Glutamatergic neuron (in vitro differentiated cells): ENCODE data around the gene VPS13C. TPM values are rescaled to one million over a fixed set of nuclear protein-coding genes. Genes with fewer than 3 reads are reported as not detected.

Source experiments
- DNase-seq: peaks from one replicate; pipeline ENCODE4 v3.0.0; 2022
- H3K27ac Mint-ChIP-seq: one replicate; pipeline ENCODE4 v1.8.0; 2020; ENCODE audit warnings: mild to moderate bottlenecking, mixed read lengths, inconsistent platforms; ENCODE audit not compliant: unreplicated experiment
- H3K27me3 Mint-ChIP-seq: one replicate; pipeline ENCODE4 v1.8.0; 2020; ENCODE audit warnings: mild to moderate bottlenecking, moderate library complexity, mixed read lengths, inconsistent platforms; ENCODE audit not compliant: unreplicated experiment
- H3K36me3 Mint-ChIP-seq: one replicate; pipeline ENCODE4 v1.8.0; 2020; ENCODE audit warnings: mild to moderate bottlenecking, mixed read lengths, inconsistent platforms; ENCODE audit not compliant: unreplicated experiment
- H3K4me1 Mint-ChIP-seq: one replicate; pipeline ENCODE4 v1.8.0; 2020; ENCODE audit warnings: mild to moderate bottlenecking, low read depth, mixed read lengths, inconsistent platforms; ENCODE audit not compliant: unreplicated experiment
- H3K4me3 Mint-ChIP-seq: one replicate; pipeline ENCODE4 v1.8.0; 2020; ENCODE audit warnings: mild to moderate bottlenecking, mixed read lengths, inconsistent platforms; ENCODE audit not compliant: unreplicated experiment
- H3K9me3 Mint-ChIP-seq: one replicate; pipeline ENCODE4 v1.8.0; 2020; ENCODE audit warnings: mild to moderate bottlenecking, moderate library complexity, mixed read lengths, inconsistent platforms; ENCODE audit not compliant: unreplicated experiment
- total RNA-seq: library from RNA; stranded (reverse); fragmentation: NEBNext Ultra II Directional; extraction: Animal tissue kit (Norgen Biotek cat#: 25700); gene quantifications from one replicate; pipeline ENCODE4 v1.2.1, GENCODE V29; 2021; ENCODE audit not compliant: unreplicated experiment
- TF ChIP-seq, protein P1 (sequence below): fragments of 200-600 bp; sonication (generic); IDR thresholded peaks from one replicate; pipeline ENCODE4 v1.5.0; 2021; ENCODE audit not compliant: partially characterized antibody, unreplicated experiment

VPS13C gene
- total RNA-seq, 1 donor from 2014 or later, result 93.8 TPM

DNA sequence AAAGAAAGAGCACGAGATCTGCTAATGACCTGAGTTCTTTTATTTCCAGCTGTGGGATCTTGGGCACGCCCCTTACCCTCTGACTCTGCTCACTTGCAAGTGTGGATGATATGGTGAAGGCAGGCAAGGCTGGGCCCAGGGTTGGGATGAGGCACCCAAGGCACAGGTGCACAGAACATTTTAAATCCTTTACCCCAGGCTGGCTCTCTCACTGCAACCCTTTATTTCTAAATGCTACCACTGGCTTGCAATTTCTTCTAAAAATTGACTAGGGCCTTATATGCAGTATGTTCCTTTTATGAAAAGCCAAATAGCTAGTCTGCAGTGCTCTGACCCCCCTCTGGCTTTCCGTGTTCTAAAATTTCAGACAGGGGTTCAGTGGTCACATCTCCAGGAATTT lies 237.7 kb downstream of the VPS13C start:
- Mint-ChIP-seq H3K9me3 (peaks cover 2% of the 10 kb centered on the region), H3K4me1 (no peaks in the 10 kb centered on the region), H3K27me3 (no peaks in the 10 kb centered on the region), H3K4me3 (no peak overlapping the region), H3K36me3 (peaks cover 4% of the 10 kb centered on the region), H3K27ac (no peak overlapping the region)
- TF ChIP-seq, protein P1, sequence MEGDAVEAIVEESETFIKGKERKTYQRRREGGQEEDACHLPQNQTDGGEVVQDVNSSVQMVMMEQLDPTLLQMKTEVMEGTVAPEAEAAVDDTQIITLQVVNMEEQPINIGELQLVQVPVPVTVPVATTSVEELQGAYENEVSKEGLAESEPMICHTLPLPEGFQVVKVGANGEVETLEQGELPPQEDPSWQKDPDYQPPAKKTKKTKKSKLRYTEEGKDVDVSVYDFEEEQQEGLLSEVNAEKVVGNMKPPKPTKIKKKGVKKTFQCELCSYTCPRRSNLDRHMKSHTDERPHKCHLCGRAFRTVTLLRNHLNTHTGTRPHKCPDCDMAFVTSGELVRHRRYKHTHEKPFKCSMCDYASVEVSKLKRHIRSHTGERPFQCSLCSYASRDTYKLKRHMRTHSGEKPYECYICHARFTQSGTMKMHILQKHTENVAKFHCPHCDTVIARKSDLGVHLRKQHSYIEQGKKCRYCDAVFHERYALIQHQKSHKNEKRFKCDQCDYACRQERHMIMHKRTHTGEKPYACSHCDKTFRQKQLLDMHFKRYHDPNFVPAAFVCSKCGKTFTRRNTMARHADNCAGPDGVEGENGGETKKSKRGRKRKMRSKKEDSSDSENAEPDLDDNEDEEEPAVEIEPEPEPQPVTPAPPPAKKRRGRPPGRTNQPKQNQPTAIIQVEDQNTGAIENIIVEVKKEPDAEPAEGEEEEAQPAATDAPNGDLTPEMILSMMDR, result no peak
- no peak for DNase-seq

DNA sequence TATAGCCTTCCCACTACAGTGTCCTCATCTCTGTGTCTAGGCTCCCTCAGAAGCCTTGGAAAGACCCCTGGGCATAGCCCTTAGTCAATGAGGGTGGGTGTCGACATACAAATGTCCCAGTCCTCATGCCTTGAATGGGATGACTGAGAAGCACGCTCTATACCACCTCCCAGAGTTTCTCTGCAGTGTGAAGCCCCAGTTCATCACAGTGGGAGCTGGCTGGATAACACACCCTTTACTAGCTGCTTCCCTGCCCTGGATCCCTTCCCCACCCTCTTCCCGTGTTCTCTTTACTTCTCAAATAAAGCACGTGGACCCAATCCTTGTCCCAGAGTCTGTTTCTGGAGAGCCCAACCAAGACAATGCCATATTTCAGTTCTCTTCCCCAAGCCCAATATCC lies 239.3 kb downstream of the VPS13C start:
- H3K36me3 Mint-ChIP-seq, result peaks cover 4% of the 10 kb centered on the region

GRCh38 chr15:61820212-61820611 lies 240.0 kb downstream of the VPS13C start:
- TF ChIP-seq, protein P1, result no peak
- Mint-ChIP-seq H3K36me3 (peaks cover 4% of the 10 kb centered on the region), H3K9me3 (peaks cover 2% of the 10 kb centered on the region), H3K27me3 (no peaks in the 10 kb centered on the region), H3K4me1 (no peaks in the 10 kb centered on the region), H3K4me3 (no peak overlapping the region), H3K27ac (no peak overlapping the region)
- DNase-seq, result no peak

More for the DNA sequence above, 239.3 kb downstream of the VPS13C start:
- Mint-ChIP-seq H3K27me3 (no peaks in the 10 kb centered on the region), H3K9me3 (peaks cover 2% of the 10 kb centered on the region), H3K4me1 (no peaks in the 10 kb centered on the region), H3K4me3 (no peak overlapping the region), H3K27ac (no peak overlapping the region)
- TF ChIP-seq, protein P1, result no peak
- no peak for DNase-seq

DNA sequence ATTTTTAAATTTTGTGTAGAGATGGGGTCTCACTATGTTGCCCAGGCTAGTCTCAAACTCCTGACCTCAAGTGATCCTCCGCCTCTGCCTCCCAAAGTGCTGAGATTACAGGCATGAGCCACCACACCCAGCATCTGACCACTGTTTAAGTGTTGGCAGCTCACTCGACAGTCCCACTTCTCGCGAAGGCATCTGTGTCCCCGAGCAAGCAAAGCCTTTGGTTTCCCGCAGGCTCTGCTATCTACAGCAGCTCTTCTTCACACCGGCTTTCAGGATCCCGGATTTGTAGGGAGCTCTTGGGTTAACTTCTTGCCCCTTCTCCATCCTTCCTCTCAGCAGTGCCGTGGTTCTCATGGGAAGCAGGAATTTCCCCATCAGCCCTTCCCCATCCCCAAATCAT lies 240.9 kb downstream of the VPS13C start:
- Mint-ChIP-seq H3K9me3 (peaks cover 2% of the 10 kb centered on the region), H3K27ac (no peak overlapping the region)

DNA sequence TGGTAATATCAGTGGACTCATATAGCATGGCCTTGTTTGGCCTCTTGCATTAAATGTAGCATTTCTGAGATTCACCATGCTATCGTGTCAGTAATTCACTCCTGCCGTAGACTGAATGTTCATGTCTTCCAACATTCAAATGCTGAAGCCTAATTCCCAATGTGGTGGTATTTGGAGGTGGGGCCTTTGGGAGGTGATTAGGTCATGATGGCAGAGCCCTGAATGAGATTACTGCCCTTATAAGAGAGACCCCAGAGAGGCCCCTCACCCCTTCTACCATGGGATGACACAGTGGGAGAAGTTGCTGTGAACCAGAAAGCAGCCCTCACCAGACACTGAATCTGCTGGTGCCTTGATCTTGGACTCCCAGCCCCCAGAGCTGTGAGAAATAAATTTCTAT lies 241.4 kb downstream of the VPS13C start:
- H3K4me3 Mint-ChIP-seq, result no peak overlapping the region
- no peaks in the 10 kb centered on the region for H3K27me3 Mint-ChIP-seq
- H3K9me3 Mint-ChIP-seq, result peaks cover 2% of the 10 kb centered on the region
- DNase-seq, result no peak
- no peaks in the 10 kb centered on the region for H3K4me1 Mint-ChIP-seq
- TF ChIP-seq, protein P1, result no peak
- H3K27ac Mint-ChIP-seq, result no peak overlapping the region
- H3K36me3 Mint-ChIP-seq, result peaks cover 4% of the 10 kb centered on the region

More for the DNA sequence above, 240.9 kb downstream of the VPS13C start:
- no peaks in the 10 kb centered on the region for H3K4me1 Mint-ChIP-seq
- H3K27me3 Mint-ChIP-seq, result no peaks in the 10 kb centered on the region
- DNase-seq, result no peak
- H3K36me3 Mint-ChIP-seq, result peaks cover 4% of the 10 kb centered on the region
- H3K4me3 Mint-ChIP-seq, result no peak overlapping the region
- TF ChIP-seq, protein P1, result no peak
